Mesenchymal stem cell (in vitro differentiated cells and primary cell): Measurements from ENCODE around the gene HMX1.

ENCODE experiments used
- DNase-seq: peaks from one replicate; pipeline ENCODE4 v3.0.0-alpha.2; 2013
- H2AFZ ChIP-seq: one replicate; pipeline ENCODE4 v1.6.1; 2013; ENCODE audit warnings: low read depth, mild to moderate bottlenecking, control low read depth, inconsistent platforms, low read length, moderate library complexity
- H2AK5ac ChIP-seq: 2 replicates; pipeline ENCODE4 v1.6.1; 2013; ENCODE audit warnings: low read length, moderate library complexity, mild to moderate bottlenecking, inconsistent platforms; ENCODE audit not compliant: severe bottlenecking
- H2BK120ac ChIP-seq: one replicate; pipeline ENCODE4 v1.6.1; 2013; ENCODE audit warnings: low read depth, mild to moderate bottlenecking, inconsistent platforms, low read length, moderate library complexity
- H2BK12ac ChIP-seq, 2 experiments: one replicate each; pipeline ENCODE4 v1.6.1; 2013; ENCODE audit warnings: inconsistent platforms in 2 of 2, low read length in 2 of 2, mild to moderate bottlenecking in 2 of 2, moderate library complexity in 2 of 2, control low read depth in 1 of 2
- H2BK15ac ChIP-seq: one replicate; pipeline ENCODE4 v1.6.1; 2013; ENCODE audit warnings: mild to moderate bottlenecking, low read depth, inconsistent platforms; ENCODE audit not compliant: poor library complexity, severe bottlenecking
- H2BK5ac ChIP-seq: 2 replicates; pipeline ENCODE4 v1.6.1; 2013; ENCODE audit warnings: low read depth, mild to moderate bottlenecking, low read length, control low read depth, inconsistent platforms; ENCODE audit not compliant: poor library complexity, severe bottlenecking
- H3K14ac ChIP-seq, 2 experiments: one replicate each; pipeline ENCODE4 v1.6.1; 2013; ENCODE audit warnings: inconsistent platforms in 2 of 2, low read length in 2 of 2, control low read depth in 1 of 2, mild to moderate bottlenecking in 1 of 2, moderate library complexity in 1 of 2
- H3K18ac ChIP-seq, 2 experiments: one replicate each; pipeline ENCODE4 v1.6.1; 2013; ENCODE audit warnings: inconsistent platforms in 2 of 2, low read length in 2 of 2, control low read depth in 1 of 2, low read depth in 1 of 2, mild to moderate bottlenecking in 1 of 2
- H3K23ac ChIP-seq, 2 experiments: one replicate each; pipeline ENCODE4 v1.6.1; 2013; ENCODE audit warnings: inconsistent platforms in 2 of 2, low read length in 2 of 2, mild to moderate bottlenecking in 2 of 2, moderate library complexity in 2 of 2, control low read depth in 1 of 2
- H3K27ac ChIP-seq: 2 replicates; pipeline ENCODE4 v1.5.1; 2013; ENCODE audit warnings: mild to moderate bottlenecking, moderate library complexity, low read length, control low read depth, inconsistent platforms; ENCODE audit not compliant: poor library complexity, severe bottlenecking
- H3K27me3 ChIP-seq, 2 experiments: 2 replicates each; pipeline versions ENCODE4 v1.6.1 to v1.7.0; 2013; ENCODE audit warnings: low read length in 2 of 2, mild to moderate bottlenecking in 2 of 2, moderate library complexity in 2 of 2, control low read depth in 1 of 2, inconsistent platforms in 1 of 2; ENCODE audit not compliant: control insufficient read depth in 1 of 2, insufficient read depth in 1 of 2
- H3K36me3 ChIP-seq, 2 experiments: 2 replicates each; pipeline versions ENCODE4 v1.6.1 to v1.7.0; 2013; ENCODE audit warnings: low read length in 2 of 2, control low read depth in 1 of 2, inconsistent platforms in 1 of 2, low read depth in 1 of 2, mild to moderate bottlenecking in 1 of 2; ENCODE audit not compliant: insufficient read depth in 2 of 2, control insufficient read depth in 1 of 2
- H3K4ac ChIP-seq, 2 experiments: one replicate each; pipeline ENCODE4 v1.6.1; 2013; ENCODE audit warnings: inconsistent platforms in 2 of 2, low read length in 2 of 2, mild to moderate bottlenecking in 2 of 2, moderate library complexity in 2 of 2, control low read depth in 1 of 2, low read depth in 1 of 2
- H3K4me1 ChIP-seq: 2 replicates; pipeline ENCODE4 v1.6.1; 2013; ENCODE audit warnings: low read depth, low read length, control low read depth; ENCODE audit not compliant: control insufficient read depth, insufficient read depth
- H3K4me2 ChIP-seq: 2 replicates; pipeline ENCODE4 v1.6.1; 2013; ENCODE audit warnings: low read length, mild to moderate bottlenecking, inconsistent platforms; ENCODE audit not compliant: poor library complexity, severe bottlenecking
- H3K4me3 ChIP-seq, 2 experiments: 2 replicates each; pipeline versions ENCODE4 v1.5.1 to v1.7.0; 2013; ENCODE audit warnings: low read length in 2 of 2, mild to moderate bottlenecking in 2 of 2, control low read depth in 1 of 2, low read depth in 1 of 2; ENCODE audit not compliant: insufficient read depth in 1 of 2
- H3K79me1 ChIP-seq: replicated peaks from 2 replicates; pipeline ENCODE4 v1.6.1; 2013; ENCODE audit warnings: mild to moderate bottlenecking, control low read depth, low read length, inconsistent platforms; ENCODE audit not compliant: poor library complexity, severe bottlenecking
- H3K9ac ChIP-seq: 2 replicates; pipeline ENCODE4 v1.7.0; 2013; ENCODE audit warnings: mild to moderate bottlenecking, low read length, moderate library complexity
- H3K9me3 ChIP-seq: 2 replicates; pipeline ENCODE4 v1.7.0; 2013; ENCODE audit warnings: mild to moderate bottlenecking, low read length; ENCODE audit not compliant: control insufficient read depth
- H4K8ac ChIP-seq: one replicate; pipeline ENCODE4 v1.6.1; 2013; ENCODE audit warnings: inconsistent platforms, mild to moderate bottlenecking, low read length, moderate library complexity
- H4K91ac ChIP-seq: one replicate; pipeline ENCODE4 v1.6.1; 2013; ENCODE audit warnings: mild to moderate bottlenecking, low read length, inconsistent platforms
- WGBS: methylation state at CpG from one replicate; pipeline ENCODE4 v1.1.7; 2013; ENCODE audit warnings: mixed read lengths; 5-methylcytosine and 5-hydroxymethylcytosine counted together

The HMX1 gene

DNA sequence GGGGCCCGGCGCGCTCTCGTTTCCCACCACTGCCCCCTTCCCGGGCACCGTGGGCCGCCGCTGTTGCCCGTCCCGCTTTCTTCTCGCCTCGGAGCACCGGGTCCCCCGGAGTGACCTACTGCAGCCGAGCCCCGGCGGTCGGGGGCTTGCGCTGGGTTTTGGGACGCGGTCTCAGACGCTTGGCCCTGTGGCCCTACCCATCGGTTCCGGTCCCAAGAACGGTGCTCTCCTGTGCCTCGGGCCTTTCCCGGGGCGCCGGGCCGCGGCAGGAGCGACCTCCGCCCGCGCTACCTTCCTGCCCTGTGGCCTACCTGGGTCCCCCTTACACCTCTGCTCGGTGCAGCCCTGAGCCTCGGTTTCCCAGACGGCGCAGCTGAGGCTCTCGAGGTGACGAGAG lies 21.6 kb upstream of the HMX1 start:
- Histone ChIP-seq H3K79me1 (no peaks in the 10 kb centered on the region), H4K91ac (no peak overlapping the region), H2AFZ (no peak overlapping the region), H2AK5ac (no peak overlapping the region), H3K36me3 (no peaks in the 10 kb centered on the region), H3K4me2 (no peak overlapping the region), H3K18ac (no peak overlapping the region), H3K4me1 (peaks cover 2% of the 10 kb centered on the region), H2BK12ac (no peak overlapping the region), H3K27me3 (peaks cover 0 to 75% of the 10 kb centered on the region in 2 experiments), H3K9me3 (no peaks in the 10 kb centered on the region), H3K4me3 (no peak overlapping the region), H2BK120ac (no peak overlapping the region), H3K27ac (no peak overlapping the region), H3K9ac (no peak overlapping the region), H3K23ac (no peak overlapping the region), H4K8ac (no peak overlapping the region), H3K4ac (no peak overlapping the region), H2BK15ac (no peak overlapping the region), H3K14ac (no peak overlapping the region), H2BK5ac (no peak overlapping the region)
- WGBS: 34% methylated on average over 36 of the region's 41 CpGs
- no peak for DNase-seq

GRCh38 chr4:8892556-8893226 lies 21.1 kb upstream of the HMX1 start:
- Histone ChIP-seq H4K8ac (no peak overlapping the region), H3K18ac (no peak overlapping the region), H2AFZ (no peak overlapping the region), H3K9me3 (no peaks in the 10 kb centered on the region), H3K4me2 (no peak overlapping the region), H3K27ac (no peak overlapping the region), H3K23ac (no peak overlapping the region), H2BK15ac (no peak overlapping the region), H2BK5ac (no peak overlapping the region), H3K79me1 (no peaks in the 10 kb centered on the region), H2BK120ac (no peak overlapping the region), H2BK12ac (no peak overlapping the region), H3K36me3 (no peaks in the 10 kb centered on the region), H2AK5ac (no peak overlapping the region), H3K4me3 (no peak overlapping the region), H4K91ac (no peak overlapping the region), H3K9ac (no peak overlapping the region), H3K14ac (no peak overlapping the region), H3K27me3 (peaks cover 0 to 77% of the 10 kb centered on the region in 2 experiments), H3K4ac (no peak overlapping the region), H3K4me1 (peaks cover 2% of the 10 kb centered on the region)
- WGBS: 25% methylated on average over 64 of the region's 73 CpGs
- DNase-seq: no peak

- H3K9me3 ChIP-seq: no peaks in the 10 kb centered on the region
- no peak overlapping the region for H3K18ac ChIP-seq
- no peak overlapping the region for H2BK12ac ChIP-seq
- no peak overlapping the region for H2BK5ac ChIP-seq
- H3K4ac ChIP-seq: no peak overlapping the region
- H3K23ac ChIP-seq: no peak overlapping the region
- no peak overlapping the region for H3K4me2 ChIP-seq
- H2AFZ ChIP-seq: no peak overlapping the region
- H2AK5ac ChIP-seq: no peak overlapping the region
- peaks cover 2% of the 10 kb centered on the region for H3K4me1 ChIP-seq
- 52% methylated on average over 69 of the region's 72 CpGs for WGBS
- H3K9ac ChIP-seq: no peak overlapping the region
- H3K27ac ChIP-seq: no peak overlapping the region
- no peak overlapping the region for H3K14ac ChIP-seq
- no peak overlapping the region for H2BK15ac ChIP-seq
- H2BK120ac ChIP-seq: no peak overlapping the region
- no peak overlapping the region for H4K8ac ChIP-seq
- H3K4me3 ChIP-seq: no peak overlapping the region
- H3K36me3 ChIP-seq: no peaks in the 10 kb centered on the region
- no peak for DNase-seq
- no peaks in the 10 kb centered on the region for H3K79me1 ChIP-seq
- peaks cover 0 to 77% of the 10 kb centered on the region in 2 experiments for H3K27me3 ChIP-seq
- H4K91ac ChIP-seq: no peak overlapping the region
These were observed 20.3 kb upstream of the HMX1 start for GRCh38 chr4:8891646-8892555.

DNA sequence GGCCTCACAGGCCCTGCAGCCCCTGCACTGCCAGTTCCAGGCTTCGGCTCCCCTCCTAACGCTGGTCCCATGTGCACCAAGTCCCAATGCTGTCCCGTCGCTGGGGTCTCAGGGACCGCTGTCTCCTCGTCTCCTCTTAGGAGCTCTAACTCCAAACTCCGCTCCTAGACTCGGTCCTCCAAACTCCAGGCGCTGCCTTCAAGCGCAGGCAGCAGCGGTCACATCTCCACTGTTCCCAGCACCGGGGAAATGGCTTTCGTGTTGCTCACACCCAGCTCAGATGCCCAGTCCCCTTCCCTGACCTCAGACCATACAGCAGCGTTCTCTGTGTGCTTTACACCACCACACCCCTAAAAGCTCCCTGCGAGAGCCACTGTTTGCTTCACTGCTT lies 19.6 kb upstream of the HMX1 start:
- H3K36me3 ChIP-seq: no peaks in the 10 kb centered on the region
- H3K14ac ChIP-seq: no peak overlapping the region
- no peaks in the 10 kb centered on the region for H3K9me3 ChIP-seq
- no peak overlapping the region for H4K8ac ChIP-seq
- 62% methylated on average over 15 of the region's 15 CpGs for WGBS
- H2BK5ac ChIP-seq: no peak overlapping the region
- no peaks in the 10 kb centered on the region for H3K79me1 ChIP-seq
- no peak overlapping the region for H2AFZ ChIP-seq
- no peak overlapping the region for H3K23ac ChIP-seq
- peaks cover 0 to 71% of the 10 kb centered on the region in 2 experiments for H3K27me3 ChIP-seq
- no peak for DNase-seq
- no peak overlapping the region for H2BK15ac ChIP-seq
- no peak overlapping the region for H2BK120ac ChIP-seq
- H3K9ac ChIP-seq: no peak overlapping the region
- no peak overlapping the region for H2AK5ac ChIP-seq
- no peak overlapping the region for H2BK12ac ChIP-seq
- H3K4me2 ChIP-seq: no peak overlapping the region
- no peak overlapping the region for H3K27ac ChIP-seq
- H3K18ac ChIP-seq: no peak overlapping the region
- H3K4me3 ChIP-seq: no peak overlapping the region
- H3K4ac ChIP-seq: no peak overlapping the region
- H3K4me1 ChIP-seq: peaks cover 2% of the 10 kb centered on the region
- H4K91ac ChIP-seq: no peak overlapping the region
